ENCODE data around the gene BRAT1.

DNA sequence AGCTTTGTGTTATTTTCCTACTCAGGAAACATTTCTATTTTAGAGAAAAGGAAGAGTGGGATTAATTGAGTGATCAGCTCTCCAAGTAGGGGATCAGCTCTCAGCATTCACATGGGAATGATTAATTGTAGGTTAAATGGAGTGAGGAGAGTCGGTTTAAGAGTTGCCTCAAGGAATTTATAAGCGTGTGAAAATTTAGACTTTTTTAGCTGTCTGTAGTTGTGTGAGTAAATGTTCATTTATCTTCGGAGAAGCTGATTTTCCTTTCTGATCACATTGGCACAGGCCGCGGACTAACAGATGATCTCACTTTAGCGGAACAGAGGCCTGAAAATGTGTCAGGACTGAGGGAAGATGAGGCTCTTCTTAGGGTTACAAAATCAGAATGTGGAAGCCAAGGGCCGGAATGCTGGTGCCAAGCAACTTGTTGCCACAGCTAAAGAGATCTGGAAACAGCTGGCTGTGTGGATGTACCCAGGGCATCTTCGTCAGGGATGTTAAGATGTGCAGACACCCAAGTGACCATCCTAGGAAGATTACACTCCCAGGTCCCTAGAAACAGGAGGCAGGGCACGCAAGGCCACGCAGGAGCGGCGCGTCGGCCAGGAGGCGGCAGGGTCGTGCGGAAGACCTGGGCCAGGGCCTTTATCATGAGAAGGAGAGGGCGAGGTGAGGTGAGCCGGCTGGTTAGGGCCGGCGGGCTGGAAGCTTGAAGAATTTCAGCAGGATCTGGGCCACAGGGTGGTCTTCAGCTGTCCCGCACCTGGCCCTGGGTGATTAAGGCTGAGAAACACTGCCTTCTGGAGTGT, 41.3 kb upstream of the BRAT1 start:
- TF ChIP-seq CTCF (IDR thresholded peaks at IDR 0.05; ENCODE audit: low read depth, low read length, poor library complexity, severe bottlenecking), result no peak
- no peak for TF ChIP-seq EZH2phosphoT487 (IDR thresholded peaks at IDR 0.05; ENCODE audit: borderline replicate concordance, low read length)

Measured in DOHH2 (cell line).